Activated naive CD8-positive, alpha-beta T cell treated with anti-CD3 and anti-CD28 coated beads, Interleukin-2, amount 50 U/mL, for 24 hours (primary cell): ENCODE results near the gene ESYT2.
A peak's percentile ranks its signal among the peaks of the same experiment; 100 is the strongest.

Experiments used
- ATAC-seq: fragments of 150-1000 bp; cut with Tn5 transposase; one replicate; pipeline ENCODE4 v1.10.0; 2021
- DNase-seq: peaks from one replicate; pipeline ENCODE4 v3.0.0; 2021
- H3K27ac Mint-ChIP-seq: one replicate; pipeline ENCODE4 v1.8.0; 2021; ENCODE audit warnings: mild to moderate bottlenecking, mixed read lengths
- H3K27me3 Mint-ChIP-seq: one replicate; pipeline ENCODE4 v1.8.0; 2021; ENCODE audit warnings: mixed read lengths
- H3K36me3 Mint-ChIP-seq: one replicate; pipeline ENCODE4 v1.8.0; 2021; ENCODE audit warnings: low read depth, mixed read lengths
- H3K4me1 Mint-ChIP-seq: one replicate; pipeline ENCODE4 v1.8.0; 2021; ENCODE audit warnings: mixed read lengths
- H3K4me3 Mint-ChIP-seq: one replicate; pipeline ENCODE4 v1.8.0; 2021; ENCODE audit warnings: mild to moderate bottlenecking, moderate library complexity, mixed read lengths
- H3K9me3 Mint-ChIP-seq: one replicate; pipeline ENCODE4 v1.8.0; 2021; ENCODE audit warnings: mixed read lengths

Gene ESYT2

GRCh38 chr7:158747408-158747807 lies 81.9 kb downstream of the ESYT2 start:
- DNase-seq (no peak), ATAC-seq (no peak)
- H3K27me3 Mint-ChIP-seq = no peaks in the 10 kb centered on the region
- peaks cover 7% of the 10 kb centered on the region for H3K4me1 Mint-ChIP-seq
- H3K9me3 Mint-ChIP-seq = no peaks in the 10 kb centered on the region
- H3K4me3 Mint-ChIP-seq = no peak overlapping the region
- peaks cover 36% of the 10 kb centered on the region for H3K36me3 Mint-ChIP-seq
- H3K27ac Mint-ChIP-seq = no peak overlapping the region

GRCh38 chr7:158746957-158747356 lies 82.4 kb downstream of the ESYT2 start:
- peaks cover 38% of the 10 kb centered on the region for H3K36me3 Mint-ChIP-seq
- peaks cover 3% of the 10 kb centered on the region for H3K4me1 Mint-ChIP-seq
- H3K9me3 Mint-ChIP-seq = no peaks in the 10 kb centered on the region
- H3K27ac Mint-ChIP-seq = no peak overlapping the region
- ATAC-seq (no peak), DNase-seq (no peak)
- H3K4me3 Mint-ChIP-seq = no peak overlapping the region
- no peaks in the 10 kb centered on the region for H3K27me3 Mint-ChIP-seq

- H3K27me3 Mint-ChIP-seq = no peaks in the 10 kb centered on the region
- H3K27ac Mint-ChIP-seq = no peak overlapping the region
- H3K36me3 Mint-ChIP-seq = peaks cover 52% of the 10 kb centered on the region
- no peak for DNase-seq
- no peak for ATAC-seq
- H3K4me1 Mint-ChIP-seq = peaks cover 16% of the 10 kb centered on the region
- no peak overlapping the region for H3K4me3 Mint-ChIP-seq
- H3K9me3 Mint-ChIP-seq = no peaks in the 10 kb centered on the region
Observed at GRCh38 chr7:158745057-158745715, 84.1 kb downstream of the ESYT2 start.

GRCh38 chr7:158744070-158744469 lies 85.2 kb downstream of the ESYT2 start:
- H3K36me3 Mint-ChIP-seq = peaks cover 51% of the 10 kb centered on the region
- peaks cover 20% of the 10 kb centered on the region for H3K4me1 Mint-ChIP-seq
- H3K27ac Mint-ChIP-seq = no peak overlapping the region
- no peaks in the 10 kb centered on the region for H3K27me3 Mint-ChIP-seq
- DNase-seq = no peak
- no peaks in the 10 kb centered on the region for H3K9me3 Mint-ChIP-seq
- H3K4me3 Mint-ChIP-seq = no peak overlapping the region
- ATAC-seq = no peak

GRCh38 chr7:158743219-158743618 lies 86.1 kb downstream of the ESYT2 start:
- H3K27ac Mint-ChIP-seq = peak overlapping the region; percentile 62
- peaks cover 20% of the 10 kb centered on the region for H3K4me1 Mint-ChIP-seq
- H3K9me3 Mint-ChIP-seq = no peaks in the 10 kb centered on the region
- no peaks in the 10 kb centered on the region for H3K27me3 Mint-ChIP-seq
- peaks cover 56% of the 10 kb centered on the region for H3K36me3 Mint-ChIP-seq
- H3K4me3 Mint-ChIP-seq = no peak overlapping the region
- no peak for ATAC-seq
- no peak for DNase-seq

GRCh38 chr7:158742065-158742821 lies 87.1 kb downstream of the ESYT2 start:
- ATAC-seq (no peak), DNase-seq (no peak)
- Mint-ChIP-seq H3K4me3 (no peak overlapping the region), H3K9me3 (no peaks in the 10 kb centered on the region), H3K27ac (peak overlapping the region; percentile 7), H3K36me3 (peaks cover 56% of the 10 kb centered on the region), H3K27me3 (no peaks in the 10 kb centered on the region), H3K4me1 (peaks cover 20% of the 10 kb centered on the region)

- Mint-ChIP-seq H3K27me3 (no peaks in the 10 kb centered on the region), H3K4me3 (no peak overlapping the region), H3K36me3 (peaks cover 54% of the 10 kb centered on the region), H3K4me1 (peaks cover 20% of the 10 kb centered on the region), H3K27ac (peak overlapping the region; percentile 82), H3K9me3 (no peaks in the 10 kb centered on the region)
- peak; percentile 7 for ATAC-seq
- no peak for DNase-seq
Observed at GRCh38 chr7:158741294-158741666, 88.0 kb downstream of the ESYT2 start.

GRCh38 chr7:158740657-158741293 lies 88.5 kb downstream of the ESYT2 start:
- no peaks in the 10 kb centered on the region for H3K27me3 Mint-ChIP-seq
- DNase-seq (no peak), ATAC-seq (peak; percentile 93)
- no peaks in the 10 kb centered on the region for H3K9me3 Mint-ChIP-seq
- peak overlapping the region; percentile 82 for H3K27ac Mint-ChIP-seq
- H3K4me1 Mint-ChIP-seq = peaks cover 20% of the 10 kb centered on the region
- peak overlapping the region; percentile 53 for H3K4me3 Mint-ChIP-seq
- peaks cover 54% of the 10 kb centered on the region for H3K36me3 Mint-ChIP-seq

GRCh38 chr7:158740013-158740656 lies 89.2 kb downstream of the ESYT2 start:
- Mint-ChIP-seq H3K4me1 (peaks cover 22% of the 10 kb centered on the region), H3K27me3 (no peaks in the 10 kb centered on the region), H3K27ac (peak overlapping the region; percentile 82), H3K9me3 (no peaks in the 10 kb centered on the region), H3K36me3 (peaks cover 53% of the 10 kb centered on the region), H3K4me3 (peak overlapping the region; percentile 53)
- ATAC-seq (peak; percentile 39), DNase-seq (no peak)

- ATAC-seq (no peak), DNase-seq (no peak)
- Mint-ChIP-seq H3K9me3 (no peaks in the 10 kb centered on the region), H3K27me3 (no peaks in the 10 kb centered on the region), H3K36me3 (peaks cover 52% of the 10 kb centered on the region), H3K4me1 (peaks cover 22% of the 10 kb centered on the region), H3K4me3 (no peak overlapping the region), H3K27ac (no peak overlapping the region)
Observed at GRCh38 chr7:158738841-158739240, 90.5 kb downstream of the ESYT2 start.

GRCh38 chr7:158737064-158737695 lies 92.1 kb downstream of the ESYT2 start:
- ATAC-seq (no peak), DNase-seq (no peak)
- Mint-ChIP-seq H3K36me3 (peaks cover 51% of the 10 kb centered on the region), H3K9me3 (no peaks in the 10 kb centered on the region), H3K4me3 (no peak overlapping the region), H3K4me1 (peaks cover 22% of the 10 kb centered on the region), H3K27me3 (no peaks in the 10 kb centered on the region), H3K27ac (no peak overlapping the region)

GRCh38 chr7:158735935-158736334 lies 93.4 kb downstream of the ESYT2 start:
- Mint-ChIP-seq H3K36me3 (peaks cover 51% of the 10 kb centered on the region), H3K27me3 (no peaks in the 10 kb centered on the region), H3K9me3 (no peaks in the 10 kb centered on the region), H3K4me1 (peaks cover 13% of the 10 kb centered on the region), H3K4me3 (no peak overlapping the region), H3K27ac (no peak overlapping the region)
- ATAC-seq = no peak
- no peak for DNase-seq

- no peaks in the 10 kb centered on the region for H3K27me3 Mint-ChIP-seq
- H3K4me3 Mint-ChIP-seq = no peak overlapping the region
- peaks cover 2% of the 10 kb centered on the region for H3K4me1 Mint-ChIP-seq
- peak overlapping the region; percentile 67 for H3K27ac Mint-ChIP-seq
- peaks cover 49% of the 10 kb centered on the region for H3K36me3 Mint-ChIP-seq
- no peaks in the 10 kb centered on the region for H3K9me3 Mint-ChIP-seq
- DNase-seq = no peak
- ATAC-seq = no peak
Observed at GRCh38 chr7:158734861-158735260, 94.4 kb downstream of the ESYT2 start.

GRCh38 chr7:158733775-158734494 lies 95.4 kb downstream of the ESYT2 start:
- Mint-ChIP-seq H3K9me3 (no peaks in the 10 kb centered on the region), H3K4me3 (no peak overlapping the region), H3K27ac (no peak overlapping the region), H3K27me3 (no peaks in the 10 kb centered on the region), H3K4me1 (peaks cover 2% of the 10 kb centered on the region), H3K36me3 (peaks cover 49% of the 10 kb centered on the region)
- ATAC-seq (no peak), DNase-seq (no peak)
